HEK293T (cell line): Measurements from ENCODE around the gene TMEM94.

Experiments
- ARNT ChIP-seq: fragments of 450-650 bp; IDR thresholded peaks from 2 replicates; pipeline ENCODE4 v1.6.1; 2017; ENCODE audit warnings: mild to moderate bottlenecking
- BHLHE40 ChIP-seq: fragments of 450-650 bp; IDR thresholded peaks from 2 replicates; pipeline ENCODE4 v1.6.1; 2016; ENCODE audit warnings: mild to moderate bottlenecking, moderate library complexity, borderline replicate concordance
- FOXA1 ChIP-seq: fragments of 450-650 bp; IDR thresholded peaks from 2 replicates; pipeline ENCODE4 v1.6.1; 2016; ENCODE audit warnings: mild to moderate bottlenecking
- FOXK2 ChIP-seq: fragments of 450-650 bp; IDR thresholded peaks from 2 replicates; pipeline ENCODE4 v1.6.1; 2016; ENCODE audit warnings: mild to moderate bottlenecking
- FOXM1 ChIP-seq: fragments of 450-650 bp; IDR thresholded peaks from 2 replicates; pipeline ENCODE4 v1.6.1; 2017; ENCODE audit warnings: mild to moderate bottlenecking, borderline replicate concordance
- HDGF ChIP-seq: fragments of 450-650 bp; IDR thresholded peaks from 2 replicates; pipeline ENCODE4 v1.6.1; 2017; ENCODE audit warnings: antibody characterized with exemption, borderline replicate concordance
- L3MBTL2 ChIP-seq: fragments of 450-650 bp; conservative IDR thresholded peaks from 2 replicates; pipeline ENCODE4 v1.6.1; 2016; ENCODE audit warnings: mild to moderate bottlenecking
- NFRKB ChIP-seq: fragments of 450-650 bp; IDR thresholded peaks from 2 replicates; pipeline ENCODE4 v1.6.1; 2016; ENCODE audit warnings: mild to moderate bottlenecking, moderate library complexity
- SP1 ChIP-seq: fragments of 450-650 bp; IDR thresholded peaks from 2 replicates; pipeline ENCODE4 v1.6.1; 2017
- SUZ12 ChIP-seq: fragments of 450-650 bp; IDR thresholded peaks from 2 replicates; pipeline ENCODE4 v1.6.1; 2016; ENCODE audit warnings: mild to moderate bottlenecking
- TARDBP ChIP-seq: fragments of 450-650 bp; IDR thresholded peaks from 2 replicates; pipeline ENCODE4 v1.6.1; 2016
- TF ChIP-seq, protein P1 (sequence below): fragments of 450-650 bp; IDR thresholded peaks from 2 replicates; pipeline ENCODE4 v1.6.1; 2016

DNA sequence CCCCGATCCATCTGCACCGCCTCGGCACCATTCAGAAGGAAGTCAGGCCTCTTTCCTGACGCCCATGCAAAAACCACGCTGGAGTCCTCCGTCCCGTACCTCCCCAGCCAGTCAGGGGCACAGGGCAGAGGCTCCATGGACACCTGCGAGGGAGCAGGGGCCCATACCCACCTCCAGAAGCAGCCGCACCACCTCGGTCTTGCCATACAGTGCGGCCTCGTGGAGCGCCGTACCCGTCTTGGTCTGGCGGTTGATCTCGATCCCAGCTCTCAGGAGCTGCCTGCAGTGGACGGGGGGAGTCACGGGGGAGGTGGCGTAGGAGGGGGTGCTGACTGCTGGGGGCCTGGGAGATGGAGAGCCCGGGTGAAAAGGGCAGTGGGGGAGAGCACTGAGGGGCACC lies 49.7 kb downstream of the TMEM94 start:
- no peak for TF ChIP-seq SUZ12
- TF ChIP-seq, protein P1, sequence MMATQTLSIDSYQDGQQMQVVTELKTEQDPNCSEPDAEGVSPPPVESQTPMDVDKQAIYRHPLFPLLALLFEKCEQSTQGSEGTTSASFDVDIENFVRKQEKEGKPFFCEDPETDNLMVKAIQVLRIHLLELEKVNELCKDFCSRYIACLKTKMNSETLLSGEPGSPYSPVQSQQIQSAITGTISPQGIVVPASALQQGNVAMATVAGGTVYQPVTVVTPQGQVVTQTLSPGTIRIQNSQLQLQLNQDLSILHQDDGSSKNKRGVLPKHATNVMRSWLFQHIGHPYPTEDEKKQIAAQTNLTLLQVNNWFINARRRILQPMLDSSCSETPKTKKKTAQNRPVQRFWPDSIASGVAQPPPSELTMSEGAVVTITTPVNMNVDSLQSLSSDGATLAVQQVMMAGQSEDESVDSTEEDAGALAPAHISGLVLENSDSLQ: no peak
- no peak for TF ChIP-seq HDGF
- no peak for TF ChIP-seq FOXM1
- TF ChIP-seq BHLHE40: no peak
- no peak for TF ChIP-seq NFRKB
- no peak for TF ChIP-seq FOXA1
- no peak for TF ChIP-seq TARDBP
- TF ChIP-seq SP1: no peak
- TF ChIP-seq ARNT: no peak
- TF ChIP-seq FOXK2: no peak
- TF ChIP-seq L3MBTL2: no peak
